HG03064 (cell line): ENCODE measurements around the gene DUSP6.

Source experiments
- ATAC-seq: cut with Tn5 transposase; IDR thresholded peaks from one replicate; pipeline ENCODE4 v1.9.1; 2021; ENCODE audit warnings: low read depth; ENCODE audit not compliant: unreplicated experiment

Gene DUSP6

DNA sequence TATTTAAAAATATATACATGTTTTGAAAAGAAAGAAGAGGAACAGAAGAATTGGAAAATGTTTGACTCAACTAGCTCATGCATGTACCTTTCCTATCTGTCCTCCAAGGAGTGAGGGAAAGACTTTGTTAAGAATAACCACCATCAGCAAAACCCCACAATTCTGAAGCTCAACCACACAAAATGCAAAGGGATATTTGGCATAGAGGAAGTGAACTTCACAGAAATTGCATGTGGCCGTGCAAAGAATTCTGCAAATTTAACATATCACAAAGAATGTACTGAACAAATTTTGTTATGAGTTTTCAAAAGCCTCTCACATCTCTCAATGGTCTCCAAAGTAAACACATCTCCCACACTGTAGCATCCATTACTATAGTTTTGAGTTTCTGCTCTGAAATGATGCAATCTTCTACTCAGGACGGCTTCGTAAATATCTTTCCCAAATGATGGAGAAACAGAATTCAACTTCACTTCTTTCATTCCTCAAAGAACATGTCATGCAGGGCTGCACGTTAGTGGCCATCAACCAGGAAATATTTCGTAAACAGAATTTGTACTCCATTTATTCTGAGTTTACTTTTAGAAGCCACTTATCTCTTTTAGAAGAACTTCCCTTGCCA is 17.6 kb downstream of the DUSP6 start:
- ATAC-seq, result no peak

DNA sequence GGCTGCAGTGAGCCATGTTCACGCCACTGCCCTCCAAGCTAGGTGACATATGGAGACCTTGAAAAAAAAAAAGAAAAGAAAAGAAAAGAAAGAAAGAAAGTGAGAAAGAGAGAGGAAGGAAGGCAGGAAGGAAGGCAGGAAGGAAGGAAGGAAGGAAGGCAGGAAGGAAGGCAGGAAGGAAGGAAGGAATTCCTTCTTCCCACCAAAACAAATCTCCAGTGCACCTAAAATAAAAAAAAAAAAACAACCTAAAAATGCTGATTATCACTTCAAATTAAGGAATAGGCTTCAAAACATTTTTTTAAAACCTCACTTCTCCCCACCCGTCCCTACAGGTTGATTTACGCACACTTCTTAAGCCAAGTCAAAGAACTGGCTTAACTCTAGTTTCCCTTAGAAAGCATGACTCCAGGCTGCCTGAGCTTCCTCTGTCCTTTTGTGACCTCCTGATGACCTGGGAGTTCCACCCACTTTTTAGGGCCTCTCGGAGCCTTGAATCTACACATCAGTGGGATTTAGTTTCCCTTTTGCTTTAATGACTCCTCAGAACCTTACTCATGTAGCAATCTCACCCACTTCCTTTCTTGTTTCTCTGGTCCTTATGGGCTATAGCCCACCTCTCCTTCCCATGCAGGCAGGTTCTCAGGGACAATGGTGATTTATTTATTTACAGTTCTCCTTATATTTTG is 18.6 kb downstream of the DUSP6 start:
- ATAC-seq, result no peak

DNA sequence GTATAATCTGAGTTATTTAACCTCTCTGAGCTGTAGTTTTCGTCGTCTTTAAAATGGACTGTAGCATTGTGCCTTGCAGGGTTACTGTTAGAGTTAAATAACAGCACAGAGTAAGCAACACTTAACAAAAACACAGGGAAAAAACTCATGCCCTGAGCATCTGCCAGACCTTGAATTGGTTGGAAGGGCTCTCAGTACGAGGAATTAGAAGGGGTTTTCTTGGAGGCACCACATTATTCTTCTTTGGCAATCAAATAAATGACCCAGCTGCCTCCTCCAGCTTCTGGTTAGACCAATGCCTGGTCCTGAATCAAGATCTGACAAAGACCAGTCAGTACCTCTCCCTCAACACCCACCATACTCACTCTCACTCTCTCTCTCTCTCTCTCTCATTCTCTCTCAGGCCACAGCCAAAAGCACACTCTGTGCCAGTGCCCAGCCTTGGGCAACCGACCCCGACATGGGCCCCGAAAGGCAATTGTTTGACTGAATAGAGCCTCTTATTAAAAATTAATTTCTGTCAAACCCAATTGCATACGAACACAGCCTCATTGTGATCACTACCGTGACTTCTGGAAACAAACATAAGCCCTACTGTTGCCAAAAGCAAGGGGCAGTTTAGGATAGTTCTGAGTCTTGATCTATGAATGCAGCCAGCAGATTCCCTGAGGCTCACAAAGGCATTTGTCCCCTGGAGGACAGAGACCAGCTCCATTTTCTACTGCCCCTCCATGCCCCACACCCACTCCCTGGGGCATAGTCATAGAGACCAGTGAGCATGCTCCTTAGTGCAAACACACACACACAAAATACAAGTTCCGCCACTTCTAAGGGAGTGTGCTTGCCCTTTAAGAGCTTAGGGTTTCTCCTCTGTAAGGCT is 23.9 kb downstream of the DUSP6 start:
- ATAC-seq, result no peak

DNA sequence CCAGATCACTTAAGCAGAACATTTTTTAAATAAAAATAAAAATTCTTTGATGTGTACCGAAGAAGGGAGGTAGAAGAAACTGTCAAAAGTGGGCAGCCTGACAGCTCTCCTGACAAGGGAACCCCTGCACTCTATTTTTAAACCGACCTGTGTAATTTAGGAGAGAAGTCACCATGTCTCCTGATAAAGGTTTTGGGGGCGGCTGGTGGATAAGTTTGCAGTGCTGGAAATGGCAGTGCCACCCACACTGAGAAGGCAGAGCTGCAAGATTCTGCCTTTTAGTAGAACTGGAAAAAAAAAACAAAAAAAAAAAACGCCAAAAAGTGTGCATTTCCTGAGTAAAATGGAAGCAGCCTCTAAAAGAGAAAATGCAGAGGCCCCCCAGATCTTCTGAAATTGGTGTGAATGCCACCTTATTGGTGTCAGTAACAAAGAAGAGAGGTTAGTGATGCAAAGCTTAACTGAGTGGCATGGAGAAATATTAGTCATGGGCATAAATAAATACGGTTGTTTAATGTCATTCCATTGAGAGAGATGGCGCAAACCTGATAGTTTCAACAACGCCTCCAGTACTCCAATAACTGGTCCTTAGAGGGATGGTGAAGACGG is 24.7 kb downstream of the DUSP6 start:
- ATAC-seq, result no peak

DNA sequence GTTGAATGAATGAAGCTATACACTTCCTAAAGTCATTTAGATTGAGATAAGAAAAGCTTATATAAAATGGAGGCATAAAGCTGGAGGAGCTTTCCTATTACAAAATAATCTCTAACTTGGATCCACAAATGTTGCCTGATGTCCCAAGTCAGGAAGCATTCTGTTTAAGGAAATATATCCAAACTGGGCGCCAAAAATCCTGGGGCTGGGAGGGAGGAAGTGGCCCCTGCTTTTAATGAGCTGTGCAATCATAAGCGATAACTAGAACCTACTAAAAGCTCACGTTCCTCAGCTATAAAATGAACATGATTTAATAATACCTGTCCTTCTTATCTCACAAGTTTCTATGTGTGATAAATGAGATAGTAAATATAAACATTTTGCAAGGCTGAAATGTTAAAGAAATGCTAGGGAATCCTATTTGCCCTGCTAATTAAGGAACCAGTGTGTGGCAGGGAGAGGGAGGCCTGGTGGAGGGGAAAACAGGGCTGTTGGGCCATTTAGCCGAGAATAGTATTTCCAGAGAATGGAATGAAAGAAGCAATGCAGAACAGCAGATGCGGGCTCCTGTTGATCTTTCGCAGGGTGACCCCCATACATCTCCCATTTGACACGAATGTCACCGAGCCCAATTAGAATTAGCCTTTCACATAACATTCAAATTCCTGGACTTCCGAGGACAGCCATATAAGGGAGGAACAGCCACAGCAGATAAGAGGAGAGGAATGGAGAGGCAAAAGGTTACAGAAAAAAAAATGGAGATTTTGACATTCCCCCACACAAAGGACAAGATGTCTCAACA is 25.9 kb downstream of the DUSP6 start:
- no peak for ATAC-seq

DNA sequence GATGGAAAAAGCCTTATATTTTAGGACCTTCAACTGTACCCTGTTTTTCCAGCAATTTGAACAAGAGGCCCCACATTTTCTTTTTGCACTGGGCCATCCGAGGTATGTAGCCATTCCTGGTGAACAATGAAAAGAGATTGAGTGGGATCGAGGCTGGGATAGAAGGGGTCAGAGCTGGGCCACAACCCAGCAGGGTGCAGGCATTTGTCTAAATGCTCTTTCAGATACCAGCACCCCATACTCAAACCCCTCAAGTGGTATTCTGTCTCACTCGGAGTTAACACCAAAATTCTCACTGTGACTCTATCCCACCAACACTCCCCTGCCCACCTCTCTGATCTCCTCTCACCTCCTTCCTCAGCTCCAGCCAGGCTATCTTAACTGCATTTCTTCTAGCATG is 26.8 kb downstream of the DUSP6 start:
- no peak for ATAC-seq

DNA sequence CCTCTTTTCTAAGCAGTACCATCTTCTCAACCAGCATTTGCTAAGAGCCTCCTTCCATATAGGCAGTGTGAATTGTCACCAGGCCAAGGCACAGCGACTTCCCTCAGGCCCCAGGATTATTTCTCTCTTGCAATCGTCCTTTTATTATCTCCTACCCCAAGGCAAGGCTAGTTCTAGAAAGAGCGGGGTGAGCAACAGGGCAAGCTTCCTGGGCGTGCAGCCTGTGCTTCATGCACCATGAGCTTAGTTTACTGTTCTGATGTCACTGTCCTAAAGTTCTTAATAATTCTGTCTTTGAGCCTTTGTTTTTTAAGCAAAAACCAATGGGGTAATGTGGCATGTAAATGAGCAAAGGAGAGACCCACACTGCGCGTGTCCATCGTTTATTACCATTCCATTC is 27.9 kb downstream of the DUSP6 start:
- no peak for ATAC-seq

DNA sequence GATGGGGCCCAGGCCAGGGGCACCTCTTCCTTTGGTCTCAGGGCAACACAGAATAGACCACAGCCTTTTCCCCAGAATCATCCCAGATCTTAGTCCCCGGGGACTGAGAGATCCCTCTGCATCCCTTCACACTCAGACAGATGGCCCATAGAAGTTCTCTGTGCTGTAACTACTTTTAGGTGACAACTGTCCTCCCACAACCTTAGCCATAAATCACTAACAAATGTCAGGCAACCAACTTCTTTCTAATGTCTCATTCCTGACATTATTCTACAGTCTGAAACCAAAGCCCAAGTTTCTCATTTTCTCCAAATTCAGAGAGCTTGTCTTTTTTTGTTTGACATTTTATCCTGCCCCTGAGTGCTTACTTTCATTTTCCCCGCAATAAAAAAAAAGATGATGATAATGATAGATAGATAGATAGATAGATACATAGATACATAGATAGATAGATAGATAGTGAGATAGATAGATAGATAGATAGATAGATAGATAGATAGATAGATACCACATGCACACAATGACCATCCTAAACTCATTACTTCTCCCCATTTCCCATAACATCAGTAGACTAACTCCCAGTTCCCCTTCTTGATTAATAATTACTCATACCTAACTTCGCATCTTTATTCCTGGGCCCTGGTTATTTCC is 28.6 kb downstream of the DUSP6 start:
- ATAC-seq, result no peak

DNA sequence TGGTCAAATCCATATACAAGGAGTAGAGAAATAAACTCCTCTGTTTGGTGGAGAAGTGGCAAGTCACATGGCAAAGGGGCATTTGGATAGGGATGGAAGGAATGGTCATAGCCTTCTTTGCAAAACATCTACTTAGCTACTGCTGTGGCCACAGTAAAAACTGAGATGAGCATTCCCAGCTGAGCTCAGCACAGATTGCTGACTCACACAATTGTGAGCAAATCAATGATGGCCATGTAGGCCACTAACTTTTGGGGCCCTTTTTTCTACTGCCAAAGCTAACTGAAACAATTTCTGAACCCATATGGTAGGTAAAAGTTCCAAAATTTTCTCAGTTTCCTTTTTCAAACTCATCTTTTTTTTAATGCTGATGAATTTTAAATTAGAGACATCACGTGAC is 31.6 kb downstream of the DUSP6 start:
- ATAC-seq, result no peak

DNA sequence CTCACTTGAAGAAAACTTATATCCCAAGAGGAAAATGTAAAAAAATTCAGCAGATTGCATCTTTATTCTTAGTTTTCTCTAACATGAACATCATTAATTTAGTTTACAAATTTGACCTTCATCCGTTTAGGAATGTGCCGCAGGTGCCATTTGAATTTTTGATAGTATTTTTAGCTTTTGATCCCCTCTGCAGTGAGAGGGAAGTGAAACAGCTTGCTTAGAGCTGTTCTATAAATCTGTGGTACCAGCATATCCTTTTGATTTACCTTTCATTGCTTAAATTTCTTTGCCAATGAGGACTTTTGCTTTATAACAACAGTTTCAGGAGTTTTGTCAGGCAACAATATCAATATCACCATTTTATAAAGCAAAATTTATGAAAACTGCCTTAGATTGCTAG is 32.7 kb downstream of the DUSP6 start:
- ATAC-seq, result no peak

DNA sequence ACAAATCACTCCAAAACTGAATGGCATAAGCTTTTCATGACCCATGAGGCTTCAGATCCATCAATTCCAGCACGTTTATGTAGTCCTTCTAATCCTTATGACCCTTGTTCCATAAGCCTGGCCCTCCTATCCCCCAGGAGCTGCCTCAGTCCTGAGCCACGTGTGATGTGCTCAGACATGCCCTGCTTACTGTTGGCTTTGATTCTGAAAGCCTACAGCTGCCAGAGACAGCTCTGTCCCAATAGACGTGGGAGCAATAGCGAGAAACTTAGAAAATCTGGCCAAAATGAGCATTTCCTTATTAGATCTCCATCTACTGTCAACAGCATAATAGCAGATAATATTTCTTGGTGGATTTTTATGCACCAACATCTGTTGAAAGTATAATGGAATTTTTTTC is 33.2 kb downstream of the DUSP6 start:
- no peak for ATAC-seq

DNA sequence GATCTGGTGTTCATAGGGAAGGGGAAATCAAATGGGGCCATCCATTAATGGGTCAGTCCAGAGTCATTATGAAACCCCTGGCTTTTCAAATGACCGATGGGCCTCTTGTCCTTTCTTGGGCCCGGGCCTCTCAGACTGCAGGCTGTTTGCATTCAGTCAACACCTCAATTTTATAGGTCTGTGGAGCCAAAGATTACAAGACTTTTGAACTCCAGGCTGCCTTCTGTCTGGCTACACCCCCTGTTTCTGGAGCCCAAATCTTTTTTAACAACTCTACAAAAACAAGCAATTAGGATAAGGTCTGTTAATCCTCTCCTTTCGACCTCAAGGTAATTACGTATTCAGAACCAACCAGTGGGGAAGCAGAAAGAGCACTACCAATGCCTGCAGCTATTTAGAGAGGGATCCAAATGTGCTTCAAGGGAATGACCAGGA is 35.6 kb downstream of the DUSP6 start:
- ATAC-seq, result no peak

DNA sequence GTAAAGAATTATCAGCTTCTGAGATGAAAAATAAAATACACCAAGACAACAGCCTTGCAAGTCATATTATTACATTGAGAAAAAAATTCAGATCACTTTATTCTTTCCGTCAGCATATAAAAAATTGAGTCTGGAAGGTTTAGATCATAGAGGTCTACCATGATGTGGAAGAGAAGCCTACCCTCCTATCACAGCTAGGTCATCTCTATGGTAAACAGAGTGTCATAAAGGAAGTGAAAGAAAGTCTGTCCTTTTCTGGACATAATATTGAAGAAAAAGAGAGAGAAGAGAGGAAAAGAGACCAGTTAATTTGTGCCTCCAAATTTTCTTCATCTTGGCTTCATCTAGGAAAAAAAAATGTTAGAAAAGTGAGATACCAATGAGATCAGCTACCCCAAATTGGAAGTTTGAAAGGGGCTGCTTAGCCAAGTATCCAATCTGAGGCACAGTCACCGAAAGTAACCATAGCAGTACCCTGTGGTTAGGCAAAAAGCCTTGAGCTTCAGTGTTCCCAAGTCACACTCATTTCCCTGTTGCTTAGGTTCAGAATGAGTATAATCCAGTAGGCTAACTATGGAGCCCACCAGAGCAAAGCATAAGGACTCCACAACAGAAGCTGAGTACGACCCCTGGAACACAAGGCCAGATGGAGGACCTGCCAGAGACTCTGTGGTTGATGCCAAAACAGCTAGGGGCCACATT is 38.1 kb downstream of the DUSP6 start:
- ATAC-seq, result no peak

DNA sequence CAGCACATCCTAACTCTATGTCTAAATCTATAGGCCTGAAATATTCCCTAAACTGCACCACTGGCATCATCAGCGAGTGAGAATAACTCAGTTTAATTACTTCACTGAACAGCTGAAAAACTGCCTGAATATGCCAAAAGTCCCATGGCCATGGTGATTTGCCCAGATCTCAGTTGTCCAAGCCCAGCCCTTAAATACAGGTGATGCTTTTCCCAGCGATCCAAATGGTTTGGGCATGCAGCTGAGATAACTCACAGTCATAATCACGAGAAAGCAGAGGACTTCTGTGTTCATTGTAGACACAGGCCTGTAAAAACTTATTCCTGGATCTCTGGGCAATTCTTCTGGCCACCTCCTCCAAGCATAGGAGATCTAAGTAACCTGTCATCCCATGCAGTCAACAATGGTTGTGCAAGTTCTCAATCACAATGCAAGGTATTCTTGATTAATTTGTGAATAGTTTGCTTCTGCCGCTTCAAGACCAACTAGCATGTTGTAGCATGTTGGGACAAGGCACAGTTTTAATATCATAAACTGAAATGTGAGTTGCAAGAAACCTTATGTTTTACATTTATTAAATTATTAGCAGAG is 40.5 kb downstream of the DUSP6 start:
- ATAC-seq, result no peak

DNA sequence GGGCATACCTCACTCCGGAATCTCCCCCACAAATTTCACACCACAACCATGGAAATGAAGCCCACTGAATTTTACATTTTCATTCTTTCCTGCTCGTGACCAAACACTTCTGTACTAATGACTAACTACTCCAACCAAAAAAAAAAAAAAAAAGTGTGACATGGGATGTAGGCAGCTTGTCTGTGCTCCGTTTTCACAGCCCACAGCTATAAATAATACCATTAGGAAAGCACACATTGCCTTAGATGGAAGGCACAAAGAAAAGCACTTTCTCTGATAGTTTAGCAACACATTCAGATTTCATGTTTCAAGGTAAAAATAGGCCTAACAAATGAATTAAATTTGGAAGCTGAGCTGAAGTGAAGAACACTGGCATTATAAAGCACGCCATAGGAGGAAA is 42.5 kb downstream of the DUSP6 start:
- no peak for ATAC-seq

DNA sequence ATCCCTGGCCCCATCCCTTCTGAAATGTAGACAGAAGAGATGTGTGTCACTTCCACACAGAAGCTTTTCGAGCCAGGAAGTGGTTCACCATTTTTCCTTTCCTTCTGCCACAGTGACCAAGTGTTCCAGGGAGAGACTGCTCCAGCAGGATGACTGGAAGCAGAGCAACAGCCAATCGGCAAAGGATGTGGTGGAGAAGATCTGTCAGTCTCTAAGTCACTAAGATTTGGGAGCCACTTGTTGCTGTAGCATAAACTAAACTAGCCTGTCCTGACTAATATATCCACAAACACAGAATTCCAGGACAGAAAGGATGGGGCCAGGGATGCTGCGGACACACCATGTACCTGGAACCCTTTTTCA is 42.9 kb downstream of the DUSP6 start:
- no peak for ATAC-seq

DNA sequence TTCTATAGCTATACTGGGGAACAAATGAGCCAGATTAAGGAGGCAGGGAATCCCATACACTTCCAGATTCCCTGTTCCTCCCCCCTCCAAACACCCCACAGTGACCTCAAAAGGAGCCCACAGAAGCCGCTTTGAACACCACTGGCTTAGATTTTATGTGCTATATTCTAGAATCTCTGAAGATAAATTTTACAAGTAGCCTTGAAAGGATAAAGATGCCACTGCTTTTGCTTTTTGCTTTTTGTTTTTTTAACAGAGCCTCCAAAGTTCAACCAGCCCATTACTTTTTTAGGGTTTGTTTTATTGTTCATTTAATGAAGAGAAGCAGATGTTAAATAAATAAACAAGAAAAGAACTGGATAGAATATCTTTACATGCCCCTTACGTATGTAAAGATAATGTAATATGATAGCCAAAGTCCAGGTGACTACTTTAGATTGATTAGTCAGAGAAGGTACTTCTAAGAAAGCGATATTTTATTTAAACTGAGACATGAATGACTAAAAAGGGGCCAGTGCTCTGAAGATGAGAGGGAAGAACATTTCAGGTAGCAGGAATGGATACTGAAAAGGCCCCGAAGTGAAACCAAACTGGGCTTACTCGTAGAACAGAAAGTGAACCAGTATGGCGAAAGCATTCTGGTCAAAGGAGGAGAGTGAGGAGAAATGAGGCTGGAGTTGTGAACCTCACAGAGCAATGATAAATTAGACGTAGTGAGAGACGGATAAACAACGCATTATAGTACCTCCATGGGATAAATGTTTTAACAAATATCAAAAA is 44.6 kb downstream of the DUSP6 start:
- no peak for ATAC-seq

DNA sequence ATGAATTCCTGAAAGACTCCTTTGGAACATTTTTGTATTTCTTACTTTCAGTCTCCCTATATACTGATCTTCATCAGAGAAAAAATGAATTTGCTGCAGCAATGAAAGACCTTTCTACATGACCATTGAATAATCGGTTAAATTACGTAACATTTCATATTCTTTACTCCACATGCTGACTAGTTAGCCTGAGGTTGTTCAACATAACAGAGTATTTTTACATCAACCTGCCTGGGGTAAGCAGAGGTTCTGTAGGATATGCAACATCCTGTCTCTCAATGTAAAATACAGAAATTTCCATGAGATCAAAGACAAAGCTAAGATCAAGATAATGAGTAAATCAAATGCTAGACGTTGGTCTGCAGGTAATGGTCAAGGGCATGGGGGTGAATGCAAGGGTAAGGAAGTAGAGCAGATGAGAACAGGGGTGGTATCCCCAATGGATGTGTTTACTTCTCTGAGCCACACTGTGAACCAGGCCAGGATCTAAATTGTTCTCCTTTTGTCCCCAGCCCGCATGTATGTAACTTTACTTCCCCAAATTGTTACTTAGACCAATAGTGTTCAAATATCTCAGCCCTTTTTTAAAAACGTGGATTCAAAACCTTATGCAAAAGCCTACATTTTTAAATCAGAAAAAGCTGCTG is 45.4 kb downstream of the DUSP6 start:
- ATAC-seq, result no peak
